GM18505 (cell line): ENCODE measurements around the gene USP48.

Source experiments
- ATAC-seq: cut with Tn5 transposase; IDR thresholded peaks from one replicate; pipeline ENCODE4 v1.9.1; 2021; ENCODE audit not compliant: unreplicated experiment
- POLR2A ChIP-seq: IDR thresholded peaks from 4 replicates; pipeline ENCODE4 v1.6.1; 2011; ENCODE audit warnings: borderline replicate concordance; ENCODE audit not compliant: insufficient read depth, insufficient read length; ENCODE audit errors: extremely low read depth

Gene USP48

GRCh38 chr1:21664806-21665588 is 118.0 kb downstream of the USP48 start:
- no peak for TF ChIP-seq POLR2A
- no peak for ATAC-seq

DNA sequence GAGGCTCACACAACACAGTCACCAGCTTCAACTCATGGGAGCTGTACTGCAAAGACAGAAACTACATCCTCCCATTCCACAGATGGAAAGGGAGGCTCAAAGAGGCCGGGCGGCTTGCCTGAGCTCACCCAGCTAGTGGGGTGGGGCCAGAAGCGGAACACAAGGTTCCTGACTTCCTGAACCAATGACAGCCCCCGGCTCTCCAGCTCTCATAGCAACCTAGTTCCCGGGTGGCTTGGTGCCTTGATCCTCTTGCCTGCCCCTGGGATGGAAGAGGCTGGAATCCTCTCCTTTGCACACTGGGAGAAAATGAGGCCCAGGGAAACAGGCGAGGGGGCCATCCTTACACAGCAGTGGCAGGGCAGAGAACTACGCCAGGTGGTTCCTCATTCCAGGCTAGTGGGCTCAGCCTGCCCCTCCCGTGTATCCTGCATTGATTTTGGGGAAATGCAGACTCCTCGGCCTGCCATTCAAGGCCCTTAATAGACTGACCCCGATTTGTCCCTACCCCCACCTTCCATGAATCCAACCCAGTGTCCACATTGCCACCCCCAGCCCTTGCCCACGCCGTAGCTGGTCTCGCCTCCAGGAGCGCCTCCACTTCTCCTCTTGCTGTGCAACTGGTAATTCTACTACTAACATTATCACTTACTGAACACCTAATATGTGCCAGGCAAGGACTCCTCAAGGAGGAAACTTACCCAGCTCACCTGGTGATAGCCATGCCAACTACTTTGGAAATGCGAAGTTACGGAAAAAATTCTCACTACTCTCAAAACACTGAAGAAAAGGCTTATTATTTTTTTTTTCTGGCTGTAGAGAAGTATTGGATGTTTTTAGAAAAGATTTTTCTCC is 118.8 kb downstream of the USP48 start:
- ATAC-seq = no peak
- no peak for TF ChIP-seq POLR2A

- TF ChIP-seq POLR2A = no peak
- no peak for ATAC-seq
Measured at GRCh38 chr1:21663248-21663950, 119.5 kb downstream of the USP48 start.

DNA sequence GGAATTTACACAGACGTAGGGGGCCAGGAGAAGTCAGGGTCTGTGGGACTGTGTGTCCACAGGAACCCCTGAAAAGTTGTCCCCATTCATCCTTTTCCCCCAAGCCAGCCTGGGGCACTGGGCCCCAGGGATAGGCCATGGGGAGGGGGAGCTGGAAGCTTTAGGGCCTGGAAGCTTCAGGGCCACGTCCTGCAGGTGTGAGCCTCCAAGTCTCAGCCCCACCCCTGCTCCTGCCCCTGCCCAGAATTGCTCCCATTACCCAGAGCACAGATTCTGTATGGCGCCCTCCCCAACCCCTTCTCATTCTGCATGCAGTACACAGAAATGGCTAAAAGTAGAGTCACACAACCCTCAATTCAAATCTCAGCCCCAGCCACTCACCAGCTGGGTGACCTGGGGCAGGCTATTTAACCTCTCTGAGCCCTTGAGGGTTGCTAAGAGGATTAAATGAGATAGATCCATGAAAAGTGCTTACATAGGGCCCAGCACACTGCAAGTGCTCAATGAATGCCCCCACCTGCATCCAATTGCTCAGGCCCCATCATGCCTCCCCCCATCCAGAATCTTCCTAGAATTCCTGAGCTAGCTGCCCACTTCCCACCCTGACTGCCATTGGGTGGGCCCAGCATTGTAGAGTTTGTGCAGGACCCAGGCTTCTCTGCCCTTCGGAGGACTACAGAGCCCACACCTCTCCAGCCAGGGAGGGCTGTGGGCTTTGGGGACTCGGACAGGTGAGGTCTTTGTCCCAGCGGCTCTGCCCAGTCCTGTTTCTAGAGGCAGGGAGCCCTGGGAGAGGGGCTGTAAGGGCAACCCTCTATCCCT is 120.3 kb downstream of the USP48 start:
- no peak for TF ChIP-seq POLR2A
- no peak for ATAC-seq

DNA sequence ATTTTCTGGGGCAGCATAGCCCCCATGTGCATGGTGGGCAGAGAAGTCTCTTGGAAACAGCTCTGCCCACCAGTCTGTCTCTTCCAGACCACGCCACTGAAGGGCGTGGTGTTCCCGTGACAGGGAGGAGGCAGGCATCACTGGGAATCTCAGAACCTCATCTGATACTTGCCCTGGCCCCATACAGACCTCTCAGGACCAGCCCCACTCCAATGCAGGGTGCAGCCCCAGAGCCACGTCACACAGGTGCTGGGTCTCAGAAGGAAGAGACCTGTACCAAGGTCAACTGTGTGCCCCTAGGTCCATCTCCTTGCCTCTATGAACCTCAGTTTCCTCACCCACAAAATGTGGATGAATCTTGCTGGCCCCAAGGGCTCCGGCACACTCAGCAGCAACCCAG is 121.1 kb downstream of the USP48 start:
- no peak for ATAC-seq
- TF ChIP-seq POLR2A = no peak

- no peak for ATAC-seq
- no peak for TF ChIP-seq POLR2A
Measured at GRCh38 chr1:21659924-21660326, 123.0 kb downstream of the USP48 start.

DNA sequence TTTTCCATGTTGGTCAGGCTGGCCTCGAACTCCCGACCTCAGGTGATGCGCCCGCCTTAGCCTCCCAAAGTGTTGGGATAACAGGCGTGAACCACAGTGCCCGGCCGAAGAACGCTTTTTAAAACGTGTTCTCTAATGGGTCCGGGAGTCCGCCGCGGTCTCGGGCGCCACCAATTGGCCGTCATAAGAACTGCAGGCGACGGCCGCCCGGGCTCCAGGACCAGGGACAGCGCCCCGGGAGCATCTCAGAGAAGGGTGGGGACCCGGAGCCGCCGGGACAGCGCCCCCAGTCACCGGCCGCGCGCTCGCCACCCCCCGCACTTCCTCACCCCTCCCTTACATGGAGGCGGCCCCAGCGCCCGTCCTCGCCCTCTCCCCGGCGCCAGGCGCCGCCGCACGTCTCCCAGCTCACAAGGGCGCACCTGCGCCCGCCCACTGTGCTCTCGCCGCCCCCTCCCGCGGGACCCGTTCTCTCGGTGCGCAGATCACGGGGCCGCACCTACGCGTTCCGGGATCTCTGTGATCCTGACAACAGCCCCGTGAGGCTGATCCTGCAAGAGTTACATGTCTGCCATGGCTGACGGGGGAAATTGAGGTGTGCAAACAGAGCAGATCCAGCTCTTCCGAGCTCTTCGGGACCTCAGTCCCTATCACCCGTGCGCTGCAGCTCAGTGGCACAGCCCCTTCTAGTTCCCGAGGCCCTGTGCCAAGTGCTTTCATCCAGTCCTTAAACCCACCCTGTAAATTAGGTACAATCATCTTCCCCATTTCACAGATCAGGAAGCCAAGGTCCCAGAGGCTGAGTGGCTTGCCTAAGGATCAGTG is 123.6 kb downstream of the USP48 start:
- no peak for TF ChIP-seq POLR2A
- no peak for ATAC-seq

DNA sequence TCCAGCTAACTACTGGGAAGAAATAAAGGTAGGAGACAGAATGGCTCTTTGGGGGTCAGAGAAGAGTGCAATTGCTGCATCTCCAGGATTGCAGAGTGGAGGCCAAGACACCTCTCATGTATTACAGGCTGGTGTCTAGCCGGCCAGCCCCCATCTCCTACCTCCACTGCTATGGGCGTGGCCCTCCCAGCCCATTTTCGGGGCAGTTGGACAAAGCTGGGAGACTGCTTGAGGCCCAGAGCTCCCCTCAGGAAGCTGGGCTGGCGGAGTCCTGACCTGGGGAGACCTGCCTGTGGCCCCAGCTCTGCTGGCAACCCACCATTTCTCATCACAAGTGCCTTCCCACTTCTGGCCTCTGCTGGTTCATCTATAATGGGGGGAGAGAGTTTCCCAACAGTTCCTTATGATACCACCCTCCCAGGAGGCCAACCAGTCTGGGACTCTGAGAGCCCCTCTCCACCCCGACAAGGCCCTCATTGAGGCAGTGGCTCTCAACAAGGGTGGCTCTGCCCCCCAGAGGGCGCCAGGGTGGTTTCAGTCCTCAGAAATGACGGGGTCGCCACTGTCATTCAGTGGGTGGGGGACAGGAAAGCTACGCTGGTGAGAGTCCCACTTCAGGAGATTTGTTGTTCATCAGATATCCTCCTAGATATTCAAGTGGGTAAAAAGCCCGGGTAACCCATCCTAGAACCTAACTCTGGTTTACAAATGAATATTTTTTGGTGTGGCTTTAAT is 125.3 kb downstream of the USP48 start:
- TF ChIP-seq POLR2A = no peak
- ATAC-seq = no peak

DNA sequence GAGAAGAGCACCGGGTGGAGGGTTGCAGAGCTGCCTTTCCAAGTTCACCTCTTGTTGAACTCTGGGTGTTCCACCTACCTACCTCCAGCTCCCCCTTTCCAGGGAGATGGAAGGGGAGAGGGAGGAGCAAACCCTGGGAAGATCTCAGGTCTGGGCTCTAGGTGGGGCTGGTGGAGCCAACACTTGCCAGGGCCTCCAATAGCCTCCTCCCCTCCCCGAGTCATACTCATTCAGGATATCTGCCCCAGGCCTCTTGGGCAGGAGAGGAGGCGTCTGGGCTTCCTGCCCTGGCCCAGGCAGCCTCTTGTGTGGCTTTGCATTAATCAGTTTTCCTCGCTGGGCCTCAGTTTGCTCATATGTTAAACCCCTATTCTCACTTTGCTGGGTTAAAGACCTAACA is 127.2 kb downstream of the USP48 start:
- TF ChIP-seq POLR2A = no peak
- no peak for ATAC-seq

- TF ChIP-seq POLR2A = no peak
- no peak for ATAC-seq
Measured at GRCh38 chr1:21655259-21655658, 127.7 kb downstream of the USP48 start.

DNA sequence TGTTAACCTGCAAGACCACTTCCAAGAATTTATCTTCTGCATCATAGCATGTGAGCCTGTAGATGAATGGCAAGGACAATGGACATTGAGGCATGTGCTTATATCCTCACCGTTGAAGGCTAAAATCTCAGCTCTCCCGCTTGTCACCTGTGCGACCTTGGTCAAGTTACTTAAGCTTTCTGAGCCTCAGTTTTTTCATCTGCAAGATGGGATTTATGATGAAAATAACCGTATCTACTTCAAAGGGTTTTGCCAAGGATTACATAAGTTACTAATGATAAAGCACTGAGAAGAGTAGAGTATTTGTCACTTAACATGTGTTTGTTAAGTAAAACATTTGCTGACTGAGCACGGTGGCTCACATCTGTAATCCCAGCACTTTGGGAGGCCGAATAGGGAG is 128.7 kb downstream of the USP48 start:
- no peak for ATAC-seq
- no peak for TF ChIP-seq POLR2A
